GM21515 (cell line): Measurements from ENCODE around the gene LAG3.

Source experiments
- ATAC-seq: cut with Tn5 transposase; IDR thresholded peaks from one replicate; pipeline ENCODE4 v1.9.1; 2021; ENCODE audit not compliant: unreplicated experiment

The LAG3 gene

GRCh38 chr12:6787309-6787708 lies 15.0 kb downstream of the LAG3 start:
- ATAC-seq, result no peak

GRCh38 chr12:6788972-6789924 lies 16.9 kb downstream of the LAG3 start, which contains the start of gene CD4:
Gene CD4, plus strand, starts transcription at chr12:6789528. Its CDS starts 10,611 bp downstream, at chr12:6800139.
- no peak for ATAC-seq

GRCh38 chr12:6790496-6791150 lies 18.3 kb downstream of the LAG3 start:
- no peak for ATAC-seq

GRCh38 chr12:6791931-6792520 lies 19.7 kb downstream of the LAG3 start:
- no peak for ATAC-seq

- no peak for ATAC-seq
Measured at GRCh38 chr12:6792522-6793201, 20.3 kb downstream of the LAG3 start.

- no peak for ATAC-seq
Measured at GRCh38 chr12:6795088-6795487, 22.8 kb downstream of the LAG3 start.

- no peak for ATAC-seq
Measured at GRCh38 chr12:6796576-6796975, 24.3 kb downstream of the LAG3 start.

- no peak for ATAC-seq
Measured at GRCh38 chr12:6799147-6799546, 26.8 kb downstream of the LAG3 start.

GRCh38 chr12:6807170-6807569 lies 34.9 kb downstream of the LAG3 start:
- ATAC-seq, result no peak

- no peak for ATAC-seq
Measured at GRCh38 chr12:6809056-6809455, 36.7 kb downstream of the LAG3 start.

- no peak for ATAC-seq
Measured at GRCh38 chr12:6810758-6811157, 38.4 kb downstream of the LAG3 start.

GRCh38 chr12:6813363-6813762 lies 41.0 kb downstream of the LAG3 start:
- no peak for ATAC-seq

- no peak for ATAC-seq
Measured at GRCh38 chr12:6816598-6816997, 44.3 kb downstream of the LAG3 start.

GRCh38 chr12:6817098-6817497 lies 44.8 kb downstream of the LAG3 start:
- ATAC-seq, result no peak

- no peak for ATAC-seq
Measured at GRCh38 chr12:6817662-6818157, 45.4 kb downstream of the LAG3 start.

- no peak for ATAC-seq
Measured at GRCh38 chr12:6818222-6818621, 45.9 kb downstream of the LAG3 start.

- no peak for ATAC-seq
Measured at GRCh38 chr12:6818645-6819044, 46.3 kb downstream of the LAG3 start.

- no peak for ATAC-seq
Measured at GRCh38 chr12:6819106-6820030, 47.0 kb downstream of the LAG3 start.

GRCh38 chr12:6820166-6820565 lies 47.8 kb downstream of the LAG3 start:
- no peak for ATAC-seq
